ENCODE measurements around the gene UGT1A8.
"Not testable (repeated sequence)": the region's sequence is repeated elsewhere in the genome, so short reads cannot be mapped to it uniquely, and the experiment has no call there.

UGT1A8 gene

DNA sequence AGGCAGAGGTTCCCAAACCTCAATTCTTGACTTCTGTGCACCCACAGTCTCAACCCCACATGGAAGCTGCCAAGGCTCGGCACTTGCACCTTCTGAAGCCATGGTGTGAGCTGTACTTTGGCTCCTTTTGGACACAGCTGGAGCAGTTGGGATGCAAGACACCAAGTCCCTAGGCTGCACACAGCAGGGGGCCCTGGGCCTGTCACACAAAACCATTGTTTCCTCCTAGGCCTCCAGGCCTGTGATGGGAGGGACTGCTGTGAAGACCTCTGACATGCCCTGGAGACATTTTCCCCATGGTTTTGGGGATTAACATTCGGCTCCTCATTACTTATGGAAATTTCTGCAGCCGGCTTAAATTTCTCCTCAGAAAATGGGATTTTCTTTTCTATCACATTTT lies 28.6 kb downstream of the UGT1A8 start:
- not testable (repeated sequence) for DNase-seq

GRCh38 chr2:233650981-233651380 lies 33.5 kb downstream of the UGT1A8 start:
- DNase-seq, result no peak

DNA sequence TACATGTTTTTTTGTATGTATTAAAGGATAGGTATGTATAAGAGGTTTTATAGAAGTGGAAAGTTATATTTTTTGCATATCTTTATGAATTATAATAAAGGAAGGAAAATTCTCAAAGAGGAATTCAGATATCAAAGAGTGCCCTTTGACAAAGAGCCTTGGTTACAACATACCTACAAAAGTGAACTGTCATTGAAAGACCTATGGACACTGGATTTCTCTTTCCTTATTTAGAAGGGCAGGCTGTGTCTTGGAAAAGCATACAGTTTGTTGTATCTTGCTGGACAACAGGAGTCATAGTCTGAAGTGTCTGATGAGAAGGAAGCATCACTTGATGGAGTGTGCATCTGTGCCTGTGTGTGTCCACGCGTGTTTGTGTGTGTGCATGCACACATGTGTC lies 34.0 kb downstream of the UGT1A8 start:
- DNase-seq, result no peak

- no peak for DNase-seq
Observed at GRCh38 chr2:233654501-233654900, 37.1 kb downstream of the UGT1A8 start.

GRCh38 chr2:233655043-233655442 lies 37.6 kb downstream of the UGT1A8 start:
- no peak for DNase-seq

DNA sequence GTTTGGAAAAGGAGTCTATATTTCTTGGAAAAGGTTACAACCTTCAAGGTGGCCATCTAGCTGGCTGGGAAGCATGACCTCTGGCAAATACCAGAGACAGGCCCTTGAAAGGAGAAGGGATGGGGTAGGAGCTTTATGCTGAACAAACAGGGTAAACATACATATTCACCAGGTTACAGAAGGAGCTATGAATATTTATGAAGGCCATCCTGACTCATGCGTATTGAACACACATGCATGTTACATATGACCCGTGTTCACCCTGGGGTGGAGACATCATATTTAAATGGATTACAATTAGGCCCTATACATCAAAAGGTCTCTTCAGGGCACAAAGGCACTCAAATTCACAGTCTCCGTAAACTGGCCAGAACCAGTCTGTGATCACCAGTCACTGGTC lies 38.5 kb downstream of the UGT1A8 start:
- not testable (repeated sequence) for DNase-seq

DNA sequence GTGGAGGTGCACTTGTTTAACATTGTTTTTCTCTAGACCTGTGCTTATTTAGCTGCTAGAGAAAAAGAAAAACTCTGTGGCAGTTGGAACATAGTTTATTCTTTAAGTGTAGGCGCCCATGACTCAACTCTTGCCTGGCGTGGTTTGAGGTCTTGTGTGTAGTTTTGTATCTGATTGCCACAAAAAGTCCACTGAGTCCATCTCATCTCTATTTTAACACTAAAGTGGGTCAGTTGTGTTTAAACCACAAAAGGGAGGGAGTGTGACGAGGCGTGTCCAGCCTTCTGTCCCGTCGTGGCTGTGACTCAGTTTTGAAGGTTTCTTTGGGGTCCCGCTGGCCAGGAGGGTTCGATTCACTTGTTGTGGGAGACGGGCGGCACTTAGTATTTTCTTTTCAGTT lies 39.0 kb downstream of the UGT1A8 start:
- no peak for DNase-seq

DNA sequence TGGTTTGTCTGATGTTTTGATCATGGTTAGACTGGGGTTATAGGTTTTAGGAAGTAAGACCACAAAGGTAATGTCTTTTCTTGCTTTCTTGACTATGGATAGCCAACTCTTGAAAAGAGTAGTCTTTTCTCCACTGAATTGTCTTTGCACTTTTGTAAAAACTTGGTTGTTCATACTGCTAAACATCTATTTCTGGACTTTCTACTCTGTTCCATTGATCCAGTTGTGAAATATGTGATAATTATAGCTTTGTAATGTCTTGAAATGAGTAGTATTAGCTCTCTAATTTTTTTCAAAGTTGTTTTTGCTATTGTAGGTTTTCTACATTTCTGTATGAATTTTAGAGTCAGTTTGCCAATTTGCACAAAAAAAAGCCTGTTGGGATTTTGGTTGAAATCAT lies 41.2 kb downstream of the UGT1A8 start:
- no peak for DNase-seq

DNA sequence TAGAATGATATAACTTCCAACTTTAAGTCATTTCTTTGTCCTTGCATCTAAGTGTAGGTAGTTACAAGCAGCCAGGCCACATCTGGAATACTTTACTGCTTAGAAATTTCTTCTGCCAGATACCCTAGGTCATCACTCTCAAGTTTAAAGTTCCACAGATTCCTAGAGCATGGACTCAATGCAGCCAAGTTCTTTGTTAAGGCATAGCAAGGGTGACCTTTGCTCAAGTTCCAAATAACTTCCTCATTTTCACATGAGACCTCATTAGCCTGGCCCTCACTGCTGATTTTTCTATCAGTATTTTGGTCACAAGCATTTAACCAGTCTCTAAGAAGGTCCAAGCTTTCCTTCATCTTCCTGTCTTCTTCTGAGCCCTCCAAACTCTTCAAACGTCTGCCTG lies 46.5 kb downstream of the UGT1A8 start:
- no peak for DNase-seq

- DNase-seq, result no peak
Observed at GRCh38 chr2:233668605-233669260, 51.3 kb downstream of the UGT1A8 start.

DNA sequence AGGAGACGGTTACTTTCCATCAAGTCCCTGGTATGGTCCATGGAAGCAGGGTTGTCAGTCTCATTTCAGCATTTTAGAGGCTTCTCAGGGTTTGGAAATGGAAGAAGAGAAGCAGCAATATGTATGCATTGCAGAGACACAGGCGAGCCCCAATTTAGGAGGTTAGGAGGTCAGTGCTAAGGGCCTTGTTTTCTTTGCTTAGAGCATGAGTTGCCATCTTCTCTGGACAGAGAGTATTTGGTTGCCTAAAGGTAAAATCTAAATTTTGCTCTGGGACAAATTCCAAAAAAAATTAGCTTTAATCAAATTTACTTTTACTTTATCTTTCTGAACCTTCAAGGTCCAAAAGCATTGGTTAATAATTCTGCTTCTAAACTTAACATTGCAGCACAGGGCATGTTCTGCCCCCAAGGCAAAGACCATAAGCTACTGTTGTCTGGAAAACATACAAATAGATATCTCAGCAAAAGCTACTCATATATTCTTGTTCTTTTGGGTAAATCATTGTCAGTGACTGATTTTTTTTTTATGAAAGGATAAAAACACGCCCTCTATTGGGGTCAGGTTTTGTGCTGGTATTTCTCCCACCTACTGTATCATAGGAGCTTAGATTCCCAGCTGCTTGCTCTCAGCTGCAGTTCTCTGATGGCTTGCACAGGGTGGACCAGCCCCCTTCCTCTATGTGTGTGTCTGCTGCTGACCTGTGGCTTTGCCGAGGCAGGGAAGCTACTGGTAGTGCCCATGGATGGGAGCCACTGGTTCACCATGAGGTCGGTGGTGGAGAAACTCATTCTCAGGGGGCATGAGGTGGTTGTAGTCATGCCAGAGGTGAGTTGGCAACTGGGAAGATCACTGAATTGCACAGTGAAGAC lies 54.1 kb downstream of the UGT1A8 start, which contains the start of gene UGT1A9:
TSS of gene UGT1A9 (plus strand) at position 609 of the 872 bp plus-strand sequence. CDS start at position 646, 37 bp downstream.
- no peak for DNase-seq

DNA sequence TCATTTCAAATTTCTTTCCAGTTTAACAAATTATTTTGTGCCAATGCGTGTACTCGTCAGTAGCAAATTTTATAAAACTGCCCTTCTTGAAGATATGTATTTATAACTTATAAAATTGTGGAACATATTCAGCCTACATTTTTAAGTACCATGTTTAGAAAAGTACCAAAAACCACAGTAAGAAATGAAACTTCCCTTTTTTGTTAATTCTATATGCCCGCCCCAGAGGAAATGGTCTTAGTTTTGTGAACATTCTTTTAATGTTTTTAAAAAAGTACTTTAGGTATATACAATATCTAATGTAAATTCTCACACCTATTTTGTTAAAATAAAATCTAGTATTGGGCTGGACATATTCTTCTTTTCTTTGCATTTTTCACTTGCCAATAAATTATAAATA lies 55.5 kb downstream of the UGT1A8 start:
- DNase-seq, result no peak

DNA sequence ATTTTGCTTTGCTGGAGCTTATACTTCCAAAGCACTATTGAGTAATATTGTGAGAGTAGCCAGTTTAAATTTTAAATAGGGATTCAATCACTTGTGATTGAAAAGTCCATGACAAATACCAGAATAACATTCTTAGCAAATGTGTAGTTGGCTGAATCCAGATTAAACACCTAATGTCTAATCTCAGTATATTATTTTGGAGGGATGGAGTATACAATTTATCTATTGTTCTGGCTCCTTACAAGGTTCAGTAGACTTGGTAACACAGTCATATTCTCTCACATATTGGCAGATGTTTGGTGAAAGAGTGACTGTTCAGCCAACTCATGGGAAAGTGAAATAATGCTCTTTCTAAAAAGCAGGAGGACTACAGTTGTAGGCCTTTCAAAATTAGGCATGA lies 56.5 kb downstream of the UGT1A8 start:
- no peak for DNase-seq

DNA sequence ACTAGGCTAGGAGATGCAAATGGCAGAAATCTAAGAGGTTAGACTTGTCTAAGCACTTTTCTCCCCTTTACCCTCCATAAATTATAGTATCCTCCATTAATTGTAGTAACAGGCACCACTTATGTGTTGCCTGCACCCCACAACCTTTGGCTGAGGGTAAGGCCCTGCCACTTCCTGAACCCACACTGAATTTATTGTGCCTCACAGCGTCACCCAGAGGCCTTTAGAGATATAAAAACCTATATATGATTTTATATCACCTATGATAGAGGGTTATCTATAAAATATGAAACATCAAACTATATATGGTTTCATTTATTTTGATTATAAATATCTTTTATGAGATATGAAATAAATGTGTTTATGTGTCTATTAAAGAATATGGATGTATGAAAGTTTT lies 56.9 kb downstream of the UGT1A8 start:
- no peak for DNase-seq

GRCh38 chr2:233674995-233675394 lies 57.6 kb downstream of the UGT1A8 start:
- no peak for DNase-seq

DNA sequence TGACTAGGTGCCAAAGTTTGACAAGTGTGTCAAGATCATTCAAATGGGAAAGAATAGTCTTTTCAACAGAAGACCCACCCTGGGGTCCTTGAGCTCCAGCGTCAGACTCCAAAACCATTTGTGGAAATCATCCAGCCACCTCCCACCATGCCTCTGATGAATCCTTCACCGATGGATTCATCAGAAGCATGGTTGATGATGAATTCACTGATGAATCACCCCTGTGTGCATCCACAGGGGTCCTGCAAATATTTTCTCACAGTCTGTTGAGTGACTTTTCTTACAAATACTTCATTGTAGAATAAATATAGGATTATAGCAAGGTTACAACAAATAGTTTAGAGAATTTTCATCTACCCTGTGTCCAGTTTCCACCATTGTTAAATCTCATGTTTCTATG lies 58.6 kb downstream of the UGT1A8 start:
- no peak for DNase-seq

DNA sequence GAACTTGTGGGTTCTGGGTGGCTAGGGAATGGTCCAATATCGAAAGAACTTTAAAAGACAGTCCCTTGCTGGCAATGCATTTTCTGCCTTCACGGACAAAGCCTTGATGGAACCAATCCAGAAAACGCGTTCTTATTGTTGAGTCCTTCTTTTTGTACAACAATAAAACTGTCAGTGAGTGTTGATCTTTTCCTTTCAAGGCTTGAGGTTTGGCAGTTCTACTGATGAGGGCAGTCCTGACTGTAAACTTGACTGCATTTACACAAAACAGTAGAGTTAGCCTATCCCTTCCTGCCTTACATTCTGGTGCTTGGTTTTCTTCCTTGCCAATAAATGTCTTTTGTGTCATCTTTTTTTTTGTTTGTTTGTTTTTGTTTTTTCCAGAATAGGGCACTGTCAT lies 61.8 kb downstream of the UGT1A8 start:
- no peak for DNase-seq

- DNase-seq, result no peak
Observed at GRCh38 chr2:233680361-233681045, 63.1 kb downstream of the UGT1A8 start.

GRCh38 chr2:233681521-233682099 lies 64.2 kb downstream of the UGT1A8 start, which contains the start of gene UGT1A7:
Gene UGT1A7, plus strand, starts transcription at chr2:233681901. Its CDS starts 37 bp downstream, at chr2:233681938.
- no peak for DNase-seq

- no peak for DNase-seq
Observed at GRCh38 chr2:233684640-233685039, 67.2 kb downstream of the UGT1A8 start.

DNA sequence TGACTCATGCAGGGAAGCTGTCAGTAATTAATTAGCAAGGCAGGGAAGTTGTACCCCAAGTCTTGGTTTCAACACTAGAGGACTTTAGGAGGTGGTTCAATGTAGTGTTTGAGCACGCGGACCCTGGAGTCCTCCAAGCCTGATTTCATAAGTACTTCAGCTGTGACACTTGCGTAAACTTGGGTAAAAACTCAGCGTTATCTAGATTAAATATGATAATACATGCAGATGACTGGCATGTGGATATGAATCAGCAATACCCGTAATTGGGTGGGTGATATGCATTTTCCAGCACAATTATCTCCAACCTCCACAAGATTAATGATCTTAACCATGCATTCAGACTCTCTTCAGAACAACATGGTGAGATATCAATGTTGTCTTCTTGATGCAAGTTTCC lies 69.5 kb downstream of the UGT1A8 start:
- no peak for DNase-seq

- DNase-seq, result no peak
Observed at GRCh38 chr2:233688341-233688740, 70.9 kb downstream of the UGT1A8 start.

GRCh38 chr2:233689031-233689430 lies 71.6 kb downstream of the UGT1A8 start:
- no peak for DNase-seq

All from SHP77 (cell line).